Dermis blood vessel endothelial cell (primary cell): ENCODE data around the gene NKX2-4. TPM values are rescaled to one million over a fixed set of nuclear protein-coding genes. Genes with fewer than 3 reads are reported as not detected.
A peak's percentile ranks its signal among the peaks of the same experiment; 100 is the strongest.

Source experiments
- DNase-seq: peaks from one replicate; pipeline ENCODE4 v3.0.0; 2010
- total RNA-seq: library from RNA; depleted of rRNA; stranded (reverse); fragments of >200 nt; gene quantifications from 2 replicates; pipeline ENCODE4 v1.2.3, GENCODE V29; 2014

The NKX2-4 gene
- total RNA-seq, 1 donor from 2014 or later: not detected

DNA sequence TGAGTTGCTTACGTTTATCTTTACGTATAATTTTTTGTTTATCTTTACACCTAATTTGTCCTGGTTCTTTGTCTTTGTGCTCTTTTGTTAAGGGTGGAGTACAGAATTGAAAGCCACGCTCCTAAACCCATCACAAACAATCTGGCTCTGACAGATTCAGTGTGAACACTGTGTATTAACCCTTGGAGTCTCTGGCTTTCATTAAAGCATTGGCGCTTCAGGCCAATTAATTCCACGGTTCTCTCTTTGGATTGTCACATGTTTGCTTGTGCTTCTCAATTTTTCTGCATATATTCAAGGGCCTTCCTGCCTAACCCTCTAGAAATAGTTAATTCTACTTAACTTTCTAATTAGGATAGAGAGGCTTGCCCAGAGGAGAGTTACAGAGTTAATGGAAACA, 38.6 kb downstream of the NKX2-4 start:
- no peak for DNase-seq

DNA sequence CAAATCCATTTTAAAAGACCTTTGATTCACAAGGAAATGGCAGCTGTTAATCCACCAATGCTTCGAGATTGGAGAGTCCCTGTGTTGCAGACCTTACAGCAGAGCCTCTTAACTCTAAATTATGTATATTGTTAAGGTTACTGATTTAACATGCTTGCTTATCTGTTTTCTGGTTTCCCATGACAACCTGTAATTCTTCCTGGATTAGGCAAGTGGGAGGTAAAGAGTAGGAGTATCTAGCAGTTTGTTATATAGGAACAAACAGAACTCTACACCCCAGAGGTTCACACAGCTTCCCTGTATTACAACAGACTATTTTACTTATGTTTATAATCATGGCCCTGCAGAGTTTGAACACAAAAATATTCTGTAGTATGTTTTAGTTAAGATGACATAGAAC, 39.5 kb downstream of the NKX2-4 start:
- peak; percentile 27 for DNase-seq

DNA sequence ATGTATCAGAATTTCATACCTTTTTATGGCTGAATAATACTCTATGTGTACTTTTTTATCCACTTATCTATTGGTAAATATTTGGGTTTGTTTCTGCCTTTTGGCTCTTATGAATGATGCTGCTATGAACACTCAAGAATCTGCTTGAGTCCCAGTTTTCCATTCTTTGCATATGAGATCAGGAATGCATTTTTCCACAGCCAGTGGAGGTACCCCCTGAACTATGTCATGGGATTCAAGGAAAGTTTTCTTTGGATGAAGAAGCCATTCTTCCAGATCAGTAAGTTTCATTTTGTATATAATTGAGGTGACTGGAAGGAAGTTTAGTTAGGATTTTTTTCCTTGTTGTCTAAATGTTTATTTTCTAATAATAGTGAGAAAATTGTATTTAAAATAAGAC, 40.9 kb downstream of the NKX2-4 start:
- no peak for DNase-seq

DNA sequence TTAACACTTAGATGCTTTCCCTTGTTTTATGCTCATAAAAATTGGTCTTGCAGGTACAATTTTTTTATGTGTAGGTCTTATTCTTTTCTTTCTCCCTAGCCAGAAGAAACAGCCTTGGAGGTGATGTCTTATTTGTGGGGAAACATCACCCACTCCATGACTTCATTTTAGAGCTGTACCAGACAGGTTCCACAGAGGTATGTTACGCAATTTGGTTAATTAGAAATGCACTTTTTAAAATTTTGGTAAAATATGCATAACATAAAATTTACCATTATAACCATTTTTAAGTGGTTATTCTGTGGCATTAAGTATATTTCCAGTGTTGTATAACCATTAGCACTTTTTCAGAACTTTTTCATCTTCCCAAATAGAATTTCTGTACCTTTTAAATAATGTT, 41.3 kb downstream of the NKX2-4 start:
- DNase-seq: no peak

DNA sequence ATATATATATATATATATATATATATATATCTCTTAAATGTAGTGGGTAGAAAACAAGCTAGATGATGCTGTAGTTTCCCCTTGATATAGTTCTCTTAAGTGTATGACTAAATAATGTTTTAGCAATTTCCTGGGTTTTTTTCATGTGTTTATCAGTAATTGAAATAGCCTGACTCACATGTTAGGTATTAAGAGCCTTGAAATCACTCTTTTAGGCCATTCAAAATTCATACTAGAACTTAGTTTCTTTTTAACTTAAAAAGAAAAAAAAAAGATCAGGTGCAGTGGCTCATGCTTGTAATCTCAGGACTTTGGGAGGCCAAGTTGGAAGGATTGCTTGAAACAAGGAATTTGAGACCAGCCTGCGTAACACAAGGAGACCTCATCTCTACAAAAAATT, 44.1 kb downstream of the NKX2-4 start:
- DNase-seq: peak; percentile 38

DNA sequence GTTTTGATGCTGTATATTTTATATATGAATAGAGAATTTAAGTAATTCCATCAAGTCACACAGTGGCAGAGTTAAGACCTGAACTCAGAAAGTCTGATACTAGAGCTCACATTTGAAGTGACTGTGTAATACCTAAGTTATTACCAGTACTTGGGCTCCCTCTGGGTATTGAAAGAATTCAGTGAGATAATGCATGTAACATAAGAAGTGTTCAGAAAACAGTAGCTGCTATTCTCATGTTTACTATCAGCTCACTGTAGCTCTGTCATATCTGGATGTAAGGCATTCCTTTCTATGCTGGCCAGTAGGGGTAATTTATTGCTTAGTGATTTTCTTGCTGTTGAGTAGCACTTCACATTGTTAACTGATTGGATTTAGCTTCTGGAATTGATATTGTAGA, 44.6 kb downstream of the NKX2-4 start:
- peak; percentile 24 for DNase-seq

Other genes with a start within 250 kb of the NKX2-4 start
- 97.5 and 121 TPM in 2 replicates for gene XRN2, start 94.2 kb downstream of the NKX2-4 start, total RNA-seq
- not detected in 2 replicates for gene NKX2-2, start 116.5 kb upstream of the NKX2-4 start, total RNA-seq